Nephron (organoid): ENCODE data around the gene ACAA2.
A peak's percentile ranks its signal among the peaks of the same experiment; 100 is the strongest.
"Not testable (repeated sequence)": the region's sequence is repeated elsewhere in the genome, so short reads cannot be mapped to it uniquely, and the experiment has no call there.

ENCODE experiments used
- H3K27ac Mint-ChIP-seq, 3 experiments: 2 replicates each; pipeline ENCODE4 v1.8.0; 2020; ENCODE audit warnings: mixed read lengths in 3 of 3, mild to moderate bottlenecking in 2 of 3, moderate library complexity in 1 of 3
- H3K27me3 Mint-ChIP-seq: 2 replicates; pipeline ENCODE4 v1.8.0; 2021; ENCODE audit warnings: low read depth, mild to moderate bottlenecking, moderate library complexity, mixed read lengths
- H3K36me3 Mint-ChIP-seq: 2 replicates; pipeline ENCODE4 v1.8.0; 2020; ENCODE audit warnings: low read depth, mixed read lengths
- H3K4me1 Mint-ChIP-seq: 2 replicates; pipeline ENCODE4 v1.8.0; 2020; ENCODE audit warnings: mixed read lengths
- H3K4me3 Mint-ChIP-seq, 3 experiments: 2 replicates each; pipeline ENCODE4 v1.8.0; 2020; ENCODE audit warnings: mild to moderate bottlenecking in 3 of 3, mixed read lengths in 3 of 3, moderate library complexity in 2 of 3
- H3K9me3 Mint-ChIP-seq: 2 replicates; pipeline ENCODE4 v1.8.0; 2020; ENCODE audit warnings: mixed read lengths
- TF ChIP-seq, protein P1 (sequence below), 3 experiments: fragments of 200-600 bp; sonication (generic); IDR thresholded peaks; one replicate each; pipeline ENCODE4 v1.5.0; 2021; ENCODE audit warnings: antibody characterized with exemption in 3 of 3; ENCODE audit not compliant: unreplicated experiment in 3 of 3

ACAA2 gene

GRCh38 chr18:49788327-49788898 is 24.9 kb downstream of the ACAA2 start:
- TF ChIP-seq, protein P1, sequence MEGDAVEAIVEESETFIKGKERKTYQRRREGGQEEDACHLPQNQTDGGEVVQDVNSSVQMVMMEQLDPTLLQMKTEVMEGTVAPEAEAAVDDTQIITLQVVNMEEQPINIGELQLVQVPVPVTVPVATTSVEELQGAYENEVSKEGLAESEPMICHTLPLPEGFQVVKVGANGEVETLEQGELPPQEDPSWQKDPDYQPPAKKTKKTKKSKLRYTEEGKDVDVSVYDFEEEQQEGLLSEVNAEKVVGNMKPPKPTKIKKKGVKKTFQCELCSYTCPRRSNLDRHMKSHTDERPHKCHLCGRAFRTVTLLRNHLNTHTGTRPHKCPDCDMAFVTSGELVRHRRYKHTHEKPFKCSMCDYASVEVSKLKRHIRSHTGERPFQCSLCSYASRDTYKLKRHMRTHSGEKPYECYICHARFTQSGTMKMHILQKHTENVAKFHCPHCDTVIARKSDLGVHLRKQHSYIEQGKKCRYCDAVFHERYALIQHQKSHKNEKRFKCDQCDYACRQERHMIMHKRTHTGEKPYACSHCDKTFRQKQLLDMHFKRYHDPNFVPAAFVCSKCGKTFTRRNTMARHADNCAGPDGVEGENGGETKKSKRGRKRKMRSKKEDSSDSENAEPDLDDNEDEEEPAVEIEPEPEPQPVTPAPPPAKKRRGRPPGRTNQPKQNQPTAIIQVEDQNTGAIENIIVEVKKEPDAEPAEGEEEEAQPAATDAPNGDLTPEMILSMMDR (IDR thresholded peaks at IDR 0.05; ENCODE audit: unreplicated experiment in 3 of 3) = no peak

GRCh38 chr18:49786019-49786720 is 27.2 kb downstream of the ACAA2 start:
- Mint-ChIP-seq H3K36me3 (peaks cover 78% of the 10 kb centered on the region), H3K27ac (no peak overlapping the region), H3K4me3 (no peak overlapping the region), H3K4me1 (no peaks in the 10 kb centered on the region), H3K9me3 (no peaks in the 10 kb centered on the region), H3K27me3 (no peaks in the 10 kb centered on the region)
- TF ChIP-seq, protein P1 (IDR thresholded peaks at IDR 0.05; ENCODE audit: unreplicated experiment in 3 of 3) = no peak

More at GRCh38 chr18:49788327-49788898, 24.9 kb downstream of the ACAA2 start:
- Mint-ChIP-seq H3K27me3 (no peaks in the 10 kb centered on the region), H3K4me3 (no peak overlapping the region), H3K4me1 (no peaks in the 10 kb centered on the region), H3K27ac (peak overlapping the region in 2 of 3 experiments; percentile 79 to 97), H3K9me3 (no peaks in the 10 kb centered on the region), H3K36me3 (peaks cover 79% of the 10 kb centered on the region)

GRCh38 chr18:49784427-49785185 is 28.7 kb downstream of the ACAA2 start:
- H3K4me1 Mint-ChIP-seq = no peaks in the 10 kb centered on the region
- H3K9me3 Mint-ChIP-seq = peaks cover 6% of the 10 kb centered on the region
- TF ChIP-seq, protein P1 (IDR thresholded peaks at IDR 0.05; ENCODE audit: unreplicated experiment in 3 of 3) = peak; percentile 35 to 44 (median 37)
- peaks cover 79% of the 10 kb centered on the region for H3K36me3 Mint-ChIP-seq
- H3K4me3 Mint-ChIP-seq = no peak overlapping the region
- H3K27me3 Mint-ChIP-seq = no peaks in the 10 kb centered on the region
- H3K27ac Mint-ChIP-seq = peak overlapping the region; percentile 33 to 64 (median 50)

DNA sequence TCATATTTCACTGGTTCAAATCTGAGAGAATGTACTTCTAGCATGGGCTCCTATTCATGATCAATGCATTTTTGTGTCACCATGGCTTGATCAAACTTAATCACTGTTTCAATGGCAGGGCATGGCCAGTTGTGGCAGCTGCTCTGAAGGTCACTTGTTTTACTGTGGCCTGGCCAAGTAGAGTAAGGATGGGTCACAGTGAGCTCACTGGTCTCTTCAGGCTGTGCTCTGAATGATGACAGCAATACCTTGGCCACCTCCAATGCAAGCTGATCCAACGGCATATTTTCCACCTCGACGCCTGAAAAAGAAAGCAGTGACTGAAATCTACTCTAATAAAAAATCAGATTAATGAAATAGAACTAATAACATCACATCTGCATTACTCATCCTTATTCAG is 29.7 kb downstream of the ACAA2 start:
- not testable (repeated sequence) for H3K4me1 Mint-ChIP-seq, H3K4me3 Mint-ChIP-seq, H3K27me3 Mint-ChIP-seq
- Mint-ChIP-seq H3K27ac (peak overlapping the region in 1 of 3 experiments; percentile 33), H3K36me3 (peaks cover 80% of the 10 kb centered on the region), H3K9me3 (peaks cover 11% of the 10 kb centered on the region)

- Mint-ChIP-seq H3K36me3 (peaks cover 71% of the 10 kb centered on the region), H3K4me3 (no peak overlapping the region), H3K9me3 (peaks cover 33% of the 10 kb centered on the region), H3K27ac (no peak overlapping the region), H3K4me1 (no peaks in the 10 kb centered on the region), H3K27me3 (peaks cover 4% of the 10 kb centered on the region)
- TF ChIP-seq, protein P1 (IDR thresholded peaks at IDR 0.05; ENCODE audit: unreplicated experiment in 3 of 3) = no peak
Measured at GRCh38 chr18:49778826-49779465, 34.4 kb downstream of the ACAA2 start.
